KMS-11 (cell line): ENCODE data around the gene COA3.

ENCODE experiments used
- H2AFZ ChIP-seq: fragments of 200-600 bp; sonication (generic); 2 replicates; pipeline ENCODE4 v1.6.1; 2016; ENCODE audit warnings: antibody characterized with exemption, mixed run types, low read depth
- H3K27ac ChIP-seq: fragments of 200-600 bp; sonication (generic); 2 replicates; pipeline ENCODE4 v1.6.1; 2016; ENCODE audit warnings: mild to moderate bottlenecking, mixed run types
- H3K27me3 ChIP-seq: fragments of 200-600 bp; sonication (generic); 2 replicates; pipeline ENCODE4 v1.6.1; 2017; ENCODE audit warnings: mild to moderate bottlenecking, low read depth, mixed run types, moderate library complexity; ENCODE audit not compliant: insufficient read depth
- H3K36me3 ChIP-seq: fragments of 200-600 bp; sonication (generic); 2 replicates; pipeline ENCODE4 v1.6.1; 2017; ENCODE audit warnings: mild to moderate bottlenecking, mixed run types; ENCODE audit not compliant: insufficient read depth
- H3K4me1 ChIP-seq: fragments of 200-600 bp; sonication (generic); 2 replicates; pipeline ENCODE4 v1.6.1; 2016; ENCODE audit warnings: mild to moderate bottlenecking, low read depth, mixed run types; ENCODE audit not compliant: poor library complexity, severe bottlenecking
- H3K4me2 ChIP-seq: fragments of 200-600 bp; sonication (generic); 2 replicates; pipeline ENCODE4 v1.7.0; 2016; ENCODE audit warnings: mild to moderate bottlenecking, mixed run types
- H3K4me3 ChIP-seq: fragments of 200-600 bp; sonication (generic); IDR thresholded peaks from 2 replicates; pipeline ENCODE4 v1.6.1; 2017; ENCODE audit warnings: low read depth, low read length, mixed read lengths; ENCODE audit not compliant: insufficient read depth
- H3K79me2 ChIP-seq: fragments of 200-600 bp; sonication (generic); 2 replicates; pipeline ENCODE4 v1.6.1; 2016; ENCODE audit warnings: low read depth, mixed run types; ENCODE audit not compliant: insufficient read depth
- H3K9ac ChIP-seq: fragments of 200-600 bp; sonication (generic); 2 replicates; pipeline ENCODE4 v1.6.1; 2016; ENCODE audit warnings: mild to moderate bottlenecking, mixed run types
- H4K20me1 ChIP-seq: fragments of 200-600 bp; sonication (generic); 2 replicates; pipeline ENCODE4 v1.6.1; 2016; ENCODE audit warnings: mild to moderate bottlenecking, mixed run types; ENCODE audit not compliant: insufficient read depth
- TF ChIP-seq, protein P1 (sequence below): fragments of 200-600 bp; sonication (generic); conservative IDR thresholded peaks from 2 replicates; pipeline ENCODE4 v1.6.1; 2017; ENCODE audit warnings: low read depth, mild to moderate bottlenecking, antibody characterized with exemption, low read length, moderate library complexity, mixed read lengths

The COA3 gene

DNA sequence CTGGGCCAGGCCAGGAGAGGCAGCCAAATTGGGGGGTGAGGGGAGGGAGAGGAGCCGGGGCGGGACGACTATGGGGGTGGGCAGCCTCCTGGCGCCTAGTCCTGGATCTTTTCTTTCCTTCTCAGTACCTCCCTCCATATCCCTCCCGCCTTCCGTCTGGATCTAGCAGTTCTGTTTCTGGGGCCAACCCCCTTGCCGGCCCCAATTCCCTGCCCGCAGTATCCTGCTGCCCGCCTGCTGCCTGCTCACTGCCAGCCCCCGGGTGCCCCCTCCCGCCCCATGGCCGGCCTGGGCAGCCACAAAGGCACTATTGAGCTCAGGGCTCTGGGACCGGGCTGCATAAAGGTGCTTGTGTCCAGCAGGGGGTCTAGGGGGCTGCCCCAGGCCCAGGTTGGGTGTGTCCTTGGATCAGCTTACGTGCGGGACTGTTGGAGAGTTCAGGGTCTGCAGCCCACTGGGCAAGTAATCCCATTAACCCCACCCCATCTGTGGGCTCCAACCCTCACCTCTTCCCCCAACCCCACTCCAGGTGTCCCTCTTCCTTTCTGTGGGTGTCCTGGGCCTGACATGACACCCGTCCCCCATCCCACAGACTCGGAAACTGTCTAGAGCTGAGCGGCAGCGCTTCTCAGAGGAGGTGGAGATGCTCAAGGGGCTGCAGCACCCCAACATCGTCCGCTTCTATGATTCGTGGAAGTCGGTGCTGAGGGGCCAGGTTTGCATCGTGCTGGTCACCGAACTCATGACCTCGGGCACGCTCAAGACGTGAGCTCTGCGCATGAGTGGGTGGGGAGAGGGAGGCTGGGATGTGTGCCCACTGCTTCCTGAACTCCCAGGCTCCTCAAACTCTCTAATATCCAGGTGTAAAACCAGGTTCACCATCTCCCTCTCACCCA lies 16.1 kb downstream of the COA3 start:
- TF ChIP-seq, protein P1, sequence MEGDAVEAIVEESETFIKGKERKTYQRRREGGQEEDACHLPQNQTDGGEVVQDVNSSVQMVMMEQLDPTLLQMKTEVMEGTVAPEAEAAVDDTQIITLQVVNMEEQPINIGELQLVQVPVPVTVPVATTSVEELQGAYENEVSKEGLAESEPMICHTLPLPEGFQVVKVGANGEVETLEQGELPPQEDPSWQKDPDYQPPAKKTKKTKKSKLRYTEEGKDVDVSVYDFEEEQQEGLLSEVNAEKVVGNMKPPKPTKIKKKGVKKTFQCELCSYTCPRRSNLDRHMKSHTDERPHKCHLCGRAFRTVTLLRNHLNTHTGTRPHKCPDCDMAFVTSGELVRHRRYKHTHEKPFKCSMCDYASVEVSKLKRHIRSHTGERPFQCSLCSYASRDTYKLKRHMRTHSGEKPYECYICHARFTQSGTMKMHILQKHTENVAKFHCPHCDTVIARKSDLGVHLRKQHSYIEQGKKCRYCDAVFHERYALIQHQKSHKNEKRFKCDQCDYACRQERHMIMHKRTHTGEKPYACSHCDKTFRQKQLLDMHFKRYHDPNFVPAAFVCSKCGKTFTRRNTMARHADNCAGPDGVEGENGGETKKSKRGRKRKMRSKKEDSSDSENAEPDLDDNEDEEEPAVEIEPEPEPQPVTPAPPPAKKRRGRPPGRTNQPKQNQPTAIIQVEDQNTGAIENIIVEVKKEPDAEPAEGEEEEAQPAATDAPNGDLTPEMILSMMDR, result no peak
- Histone ChIP-seq H3K4me1 (no peaks in the 10 kb centered on the region), H3K27ac (no peak overlapping the region), H3K79me2 (no peaks in the 10 kb centered on the region), H3K27me3 (peaks cover 51% of the 10 kb centered on the region), H2AFZ (no peak overlapping the region), H4K20me1 (no peaks in the 10 kb centered on the region), H3K36me3 (no peaks in the 10 kb centered on the region), H3K4me3 (no peak overlapping the region), H3K4me2 (no peak overlapping the region), H3K9ac (no peak overlapping the region)

DNA sequence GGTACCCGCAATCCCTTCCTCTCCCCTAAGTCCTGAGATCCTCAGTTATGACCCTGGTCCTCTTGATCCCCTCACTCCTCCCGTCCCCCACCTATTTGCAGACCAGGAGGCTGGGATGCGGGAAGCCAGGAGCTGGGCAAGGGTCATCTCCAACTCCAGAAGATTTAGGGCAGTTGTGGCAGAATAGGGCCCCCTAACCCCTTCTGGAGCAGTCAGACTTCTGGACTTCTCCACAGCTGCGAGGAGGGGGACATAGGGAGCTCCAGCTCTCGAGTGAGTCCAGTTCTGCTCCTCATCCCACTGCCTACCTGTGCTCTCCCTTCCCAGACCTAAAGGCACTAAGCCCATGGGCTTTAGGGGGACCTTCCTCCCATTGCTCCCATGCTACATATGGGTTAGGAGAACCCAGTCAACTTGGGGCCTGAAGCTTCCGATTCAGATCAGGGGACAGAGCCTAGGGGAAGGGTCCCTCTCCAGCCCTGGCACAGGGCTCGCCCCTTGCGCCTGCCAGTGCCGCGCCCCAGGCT lies 16.8 kb downstream of the COA3 start:
- Histone ChIP-seq H3K36me3 (no peaks in the 10 kb centered on the region; the same call in 1 of the 2 replicates), H3K4me2 (no peak overlapping the region), H4K20me1 (no peaks in the 10 kb centered on the region), H3K4me3 (no peak overlapping the region), H3K9ac (no peak overlapping the region), H3K79me2 (no peaks in the 10 kb centered on the region), H2AFZ (no peak overlapping the region), H3K27me3 (peaks cover 51% of the 10 kb centered on the region), H3K4me1 (no peaks in the 10 kb centered on the region), H3K27ac (no peak overlapping the region)
- TF ChIP-seq, protein P1, result no peak

DNA sequence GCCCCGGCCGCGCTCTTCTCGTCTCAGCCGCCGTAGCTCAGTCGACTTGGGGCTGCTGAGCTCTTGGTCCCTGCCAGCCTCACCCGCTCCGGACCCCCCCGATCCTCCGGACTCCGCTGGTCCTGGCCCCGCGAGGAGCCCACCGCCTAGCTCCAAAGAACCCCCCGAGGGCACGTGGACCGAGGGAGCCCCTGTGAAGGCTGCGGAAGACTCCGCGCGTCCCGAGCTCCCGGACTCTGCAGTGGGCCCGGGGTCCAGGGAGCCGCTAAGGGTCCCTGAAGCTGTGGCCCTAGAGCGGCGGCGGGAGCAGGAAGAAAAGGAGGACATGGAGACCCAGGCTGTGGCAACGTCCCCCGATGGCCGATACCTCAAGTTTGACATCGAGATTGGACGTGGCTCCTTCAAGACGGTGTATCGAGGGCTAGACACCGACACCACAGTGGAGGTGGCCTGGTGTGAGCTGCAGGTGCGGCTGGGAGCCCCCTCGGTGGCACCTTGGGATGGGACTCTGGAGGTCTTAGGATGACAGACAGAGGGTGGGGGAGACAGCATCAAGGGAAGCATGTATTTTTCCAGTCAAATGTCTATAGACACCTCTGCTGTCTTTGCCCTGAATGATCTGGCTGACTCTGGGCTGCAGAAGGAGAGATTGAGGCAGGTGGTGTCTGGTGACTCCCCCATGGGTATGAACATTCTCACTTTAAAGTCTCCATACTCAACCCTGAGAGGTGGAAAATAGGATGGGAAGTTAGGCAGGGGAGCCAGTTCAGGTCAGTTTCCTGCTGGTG lies 17.5 kb downstream of the COA3 start:
- H2AFZ ChIP-seq, result no peak overlapping the region
- H4K20me1 ChIP-seq, result no peaks in the 10 kb centered on the region
- H3K79me2 ChIP-seq, result no peaks in the 10 kb centered on the region
- TF ChIP-seq, protein P1, result no peak
- peaks cover 2% of the 10 kb centered on the region for H3K4me1 ChIP-seq
- H3K4me2 ChIP-seq, result no peak overlapping the region
- no peaks in the 10 kb centered on the region; the same call in 1 of the 2 replicates for H3K36me3 ChIP-seq
- peaks cover 47% of the 10 kb centered on the region for H3K27me3 ChIP-seq
- no peak overlapping the region for H3K4me3 ChIP-seq
- H3K27ac ChIP-seq, result no peak overlapping the region
- H3K9ac ChIP-seq, result no peak overlapping the region

DNA sequence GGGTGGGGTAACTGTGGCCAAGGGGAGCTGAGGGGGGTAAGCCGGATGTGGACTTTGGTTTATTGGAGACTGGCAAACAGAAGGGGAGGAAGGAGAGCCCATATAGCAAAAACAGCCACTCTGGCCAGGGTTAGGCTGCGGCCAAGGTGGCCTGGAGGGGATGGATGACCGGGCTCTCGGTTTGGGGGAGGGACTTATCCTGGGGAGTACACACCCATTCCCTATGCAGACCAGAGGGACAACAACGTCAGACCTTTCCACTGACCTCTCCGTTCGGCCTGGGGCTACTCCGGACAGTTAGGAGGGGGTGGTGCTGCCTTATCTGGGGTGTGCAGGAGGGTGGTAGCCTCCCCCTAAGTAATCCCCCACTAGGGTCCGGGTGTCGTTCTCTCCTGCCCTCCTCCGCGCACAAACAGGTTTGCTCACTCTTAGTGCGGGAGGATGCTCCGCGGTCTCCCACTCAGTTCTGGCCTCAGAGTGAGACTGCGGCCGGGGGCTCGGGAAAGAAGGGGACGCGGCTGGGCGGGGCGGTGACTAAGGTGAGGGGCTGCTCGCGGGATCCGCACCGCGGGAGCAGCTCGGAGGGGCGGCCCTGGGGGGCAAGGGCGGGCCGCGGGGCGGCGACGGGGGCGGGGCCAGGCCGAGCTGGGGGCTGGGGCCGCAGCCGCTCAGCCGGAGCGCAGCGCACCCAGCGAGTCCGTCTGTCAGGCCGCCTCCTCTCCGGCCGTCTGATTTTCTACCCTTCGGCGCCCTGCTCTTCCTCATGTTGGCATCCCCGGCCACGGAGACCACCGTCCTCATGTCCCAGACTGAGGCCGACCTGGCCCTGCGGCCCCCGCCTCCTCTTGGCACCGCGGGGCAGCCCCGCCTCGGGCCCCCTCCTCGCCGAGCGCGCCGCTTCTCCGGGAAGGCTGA lies 18.3 kb downstream of the COA3 start, which contains the start of gene WNK4:
Gene WNK4, plus strand, starts transcription at position 675 of the 915 bp plus-strand sequence. Its CDS starts 89 bp downstream, at position 764.
- H3K4me1 ChIP-seq, result peaks cover 10% of the 10 kb centered on the region
- H3K79me2 ChIP-seq, result no peaks in the 10 kb centered on the region
- H3K4me2 ChIP-seq, result no peak within 1 kb of the TSS
- no peak within 1 kb of the TSS for H3K27ac ChIP-seq
- peaks cover 39% of the 10 kb centered on the region for H3K27me3 ChIP-seq
- no peaks in the 10 kb centered on the region for H4K20me1 ChIP-seq
- H3K36me3 ChIP-seq, result no peaks in the 10 kb centered on the region; the same call in 1 of the 2 replicates
- no peak within 1 kb of the TSS for H3K9ac ChIP-seq
- TF ChIP-seq, protein P1, result no peak
- no peak within 1 kb of the TSS for H2AFZ ChIP-seq
- no peak within 1 kb of the TSS for H3K4me3 ChIP-seq
